ENCODE measurements around the gene CCDC142. TPM values are rescaled to one million over a fixed set of nuclear protein-coding genes. Genes with fewer than 3 reads are reported as not detected.
"Not testable (repeated sequence)": the region's sequence is repeated elsewhere in the genome, so short reads cannot be mapped to it uniquely, and the experiment has no call there.

The CCDC142 gene
- total RNA-seq, 1 experiment from 2014 or later = 20.4 TPM

DNA sequence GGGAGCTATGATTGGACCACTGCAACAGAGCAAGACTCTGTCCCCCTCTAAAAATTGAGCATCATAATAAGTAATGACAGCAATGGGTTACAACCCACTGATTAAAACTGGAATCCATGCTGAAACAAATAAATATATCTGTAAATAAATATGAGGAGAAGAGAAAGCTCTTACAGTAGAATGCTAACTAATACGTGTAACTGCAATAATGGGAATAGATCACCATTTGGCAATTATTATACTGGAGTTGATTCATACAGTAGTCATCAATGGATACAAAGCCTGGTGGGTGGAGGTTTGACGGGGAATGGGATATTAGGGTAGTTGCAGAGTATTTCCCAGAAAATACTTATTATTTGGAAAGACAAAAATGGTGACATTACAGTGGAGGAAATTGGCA is 34.0 kb downstream of the CCDC142 start:
- CTCF ChIA-PET = interaction anchor here (0.6 kb wide), 1 partner anchor 9 kb away, joined by 3 read pairs; no protein-coding TSS in a partner anchor

GRCh38 chr2:74447230-74447999 is 35.4 kb downstream of the CCDC142 start:
- ChIA-PET POLR2A (ENCODE audit: low non-redundant PET) (no interaction called here), CTCF (no interaction called here)

More for the DNA sequence above, 34.0 kb downstream of the CCDC142 start:
- BruUV-seq (replicated peaks) = no TSS peak
- no peaks in the 10 kb centered on the region for H3K36me3 ChIP-seq (ENCODE audit: insufficient read depth, low read length, poor library complexity, severe bottlenecking)
- H3K27ac ChIP-seq (ENCODE audit: low read depth, low read length, poor library complexity, severe bottlenecking) = no peak overlapping the region
- H3K27me3 ChIP-seq (replicated peaks; ENCODE audit: insufficient read depth, low read depth, low read length, poor library complexity) = no peaks in the 10 kb centered on the region
- POLR2A ChIA-PET (ENCODE audit: low non-redundant PET) = no interaction called here
- H3K4me3 ChIP-seq (ENCODE audit: low read depth, low read length, poor library complexity, severe bottlenecking) = no peak overlapping the region
- DNase-seq (ENCODE audit: low spot score) = no peak
- intact Hi-C loops (cut with micrococcal nuclease; ENCODE audit: unreplicated experiment) = no loop called here
- peaks cover 8% of the 10 kb centered on the region for H3K4me1 ChIP-seq (ENCODE audit: insufficient read depth, low read length, poor library complexity, severe bottlenecking)
- no peak for TF ChIP-seq CTCF (conservative IDR thresholded peaks at IDR 0.05; ENCODE audit: low read depth, low read length)
- H3K9me3 ChIP-seq (ENCODE audit: low read depth, low read length, poor library complexity, severe bottlenecking) = no peaks in the 10 kb centered on the region

DNA sequence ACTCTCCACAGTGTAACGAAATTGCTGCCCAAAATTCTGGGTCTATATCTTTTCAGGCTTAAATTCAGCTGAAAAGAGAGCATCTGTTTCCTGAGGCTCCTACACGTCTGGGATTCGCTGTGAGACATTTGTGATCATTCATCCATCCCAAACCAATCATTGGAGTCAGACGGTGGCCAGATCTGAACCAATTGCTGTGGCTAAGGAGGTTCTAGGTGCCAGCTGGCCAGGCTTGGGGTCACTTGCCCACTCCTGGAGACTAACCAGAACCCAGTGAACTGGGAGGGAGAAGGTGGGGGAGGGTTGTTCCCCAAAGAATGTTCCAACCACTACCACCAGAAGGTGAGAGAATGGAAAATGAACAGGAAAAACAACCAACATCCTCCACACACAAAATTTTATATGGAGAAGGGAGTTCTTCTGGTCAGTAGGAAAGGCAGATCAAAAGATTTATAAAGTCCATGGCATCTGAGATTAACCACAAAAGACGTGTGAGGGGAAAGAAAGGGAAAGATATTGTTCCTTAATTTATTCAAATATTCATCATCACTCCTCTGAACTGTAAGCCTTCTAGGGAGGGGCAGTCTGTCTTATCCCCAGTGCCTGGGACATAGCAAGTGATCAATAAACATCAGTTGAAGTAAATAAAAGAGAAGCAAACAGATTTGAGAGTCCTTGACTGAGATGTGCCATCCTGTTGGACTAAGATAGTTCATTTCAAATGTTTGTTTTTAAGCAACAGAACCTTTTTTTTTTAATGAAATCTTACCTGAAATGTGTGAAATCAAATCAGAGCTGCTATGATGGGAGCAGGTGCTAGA is 38.1 kb downstream of the CCDC142 start:
- Histone ChIP-seq H3K4me1 (ENCODE audit: insufficient read depth, low read length, poor library complexity, severe bottlenecking) (peaks cover 21% of the 10 kb centered on the region), H3K27ac (ENCODE audit: low read depth, low read length, poor library complexity, severe bottlenecking) (no peak overlapping the region), H3K9me3 (ENCODE audit: low read depth, low read length, poor library complexity, severe bottlenecking) (no peaks in the 10 kb centered on the region), H3K27me3 (replicated peaks; ENCODE audit: insufficient read depth, low read depth, low read length, poor library complexity) (no peaks in the 10 kb centered on the region), H3K4me3 (ENCODE audit: low read depth, low read length, poor library complexity, severe bottlenecking) (no peak overlapping the region), H3K36me3 (ENCODE audit: insufficient read depth, low read length, poor library complexity, severe bottlenecking) (no peaks in the 10 kb centered on the region)
- TF ChIP-seq CTCF (conservative IDR thresholded peaks at IDR 0.05; ENCODE audit: low read depth, low read length) (no peak), EZH2 (IDR thresholded peaks at IDR 0.05; ENCODE audit: borderline replicate concordance, low read depth, low read length, poor library complexity, severe bottlenecking) (no peak)
- ChIA-PET POLR2A (ENCODE audit: low non-redundant PET) (interaction anchor here (0.6 kb wide), 1 partner anchor 1186 kb away, joined by 3 read pairs; no protein-coding TSS in a partner anchor), CTCF (no interaction called here)
- no peak for DNase-seq (ENCODE audit: low spot score)
- intact Hi-C loops (cut with micrococcal nuclease; ENCODE audit: unreplicated experiment) = no loop called here
- BruUV-seq (replicated peaks) = no TSS peak

More at GRCh38 chr2:74447230-74447999, 35.4 kb downstream of the CCDC142 start:
- no peak for DNase-seq (ENCODE audit: low spot score)
- H3K36me3 ChIP-seq (ENCODE audit: insufficient read depth, low read length, poor library complexity, severe bottlenecking) = no peaks in the 10 kb centered on the region
- H3K27me3 ChIP-seq (replicated peaks; ENCODE audit: insufficient read depth, low read depth, low read length, poor library complexity) = no peaks in the 10 kb centered on the region
- H3K27ac ChIP-seq (ENCODE audit: low read depth, low read length, poor library complexity, severe bottlenecking) = no peak overlapping the region
- BruUV-seq (replicated peaks) = no TSS peak
- no peak overlapping the region for H3K4me3 ChIP-seq (ENCODE audit: low read depth, low read length, poor library complexity, severe bottlenecking)
- TF ChIP-seq CTCF (conservative IDR thresholded peaks at IDR 0.05; ENCODE audit: low read depth, low read length) (no peak), EZH2 (IDR thresholded peaks at IDR 0.05; ENCODE audit: borderline replicate concordance, low read depth, low read length, poor library complexity, severe bottlenecking) (no peak)
- H3K9me3 ChIP-seq (ENCODE audit: low read depth, low read length, poor library complexity, severe bottlenecking) = no peaks in the 10 kb centered on the region
- intact Hi-C loops (cut with micrococcal nuclease; ENCODE audit: unreplicated experiment) = no loop called here
- peaks cover 8% of the 10 kb centered on the region for H3K4me1 ChIP-seq (ENCODE audit: insufficient read depth, low read length, poor library complexity, severe bottlenecking)

DNA sequence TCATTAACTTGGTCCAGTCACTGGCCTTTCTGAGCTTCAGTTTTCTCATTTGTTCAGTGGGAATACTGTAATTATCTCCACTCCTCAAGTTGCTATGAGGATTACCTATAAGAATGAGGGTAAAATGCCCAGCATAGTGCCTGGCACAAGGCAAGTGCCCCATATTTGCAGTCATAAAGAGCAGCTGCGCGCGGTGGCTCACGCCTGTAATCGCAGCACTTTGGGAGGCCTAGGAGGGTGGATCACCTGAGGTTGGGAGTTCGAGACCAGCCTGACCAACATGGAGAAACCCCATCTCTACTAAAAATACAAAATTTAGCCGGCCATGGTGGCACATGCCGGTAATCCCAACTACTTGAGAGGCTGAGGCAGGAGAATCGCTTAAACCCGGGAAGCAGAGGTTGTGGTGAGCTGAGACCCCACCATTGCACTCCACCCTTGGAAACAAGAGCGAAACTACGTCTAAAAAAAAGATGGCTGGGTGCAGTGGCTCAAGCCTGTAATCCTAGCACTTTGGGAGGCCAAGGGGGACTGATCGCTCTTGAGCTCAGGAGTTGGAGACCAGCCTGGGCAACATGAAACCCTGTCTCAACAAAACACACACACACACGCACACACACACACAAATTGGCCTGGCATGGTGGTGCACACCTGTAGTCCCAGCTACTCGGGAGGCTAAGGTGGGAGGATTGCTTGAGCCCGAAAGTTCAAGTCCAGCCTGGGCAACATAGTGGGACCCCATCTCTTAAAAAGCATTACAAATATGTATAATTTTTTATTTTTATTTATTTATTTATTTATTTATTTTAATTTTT is 40.1 kb downstream of the CCDC142 start:
- BruUV-seq (replicated peaks); H3K4me3 ChIP-seq (ENCODE audit: low read depth, low read length, poor library complexity, severe bottlenecking); DNase-seq (ENCODE audit: low spot score); H3K36me3 ChIP-seq (ENCODE audit: insufficient read depth, low read length, poor library complexity, severe bottlenecking); intact Hi-C loops (cut with micrococcal nuclease; ENCODE audit: unreplicated experiment); H3K9me3 ChIP-seq (ENCODE audit: low read depth, low read length, poor library complexity, severe bottlenecking); H3K27ac ChIP-seq (ENCODE audit: low read depth, low read length, poor library complexity, severe bottlenecking); H3K27me3 ChIP-seq (replicated peaks; ENCODE audit: insufficient read depth, low read depth, low read length, poor library complexity); CTCF ChIA-PET; POLR2A ChIA-PET (ENCODE audit: low non-redundant PET): not testable (repeated sequence)
- peaks cover 39% of the 10 kb centered on the region for H3K4me1 ChIP-seq (ENCODE audit: insufficient read depth, low read length, poor library complexity, severe bottlenecking)
